Memory B cell (primary cell): ENCODE results near the gene IL1B.

ENCODE experiments used
- ATAC-seq: fragments of 150-1000 bp; cut with Tn5 transposase; 2 replicates; pipeline ENCODE4 v1.10.0; 2021; ENCODE audit warnings: low read depth, mild to moderate bottlenecking, moderate library complexity
- DNase-seq, 2 donors: peaks; one replicate each; pipeline ENCODE4 v3.0.0; 2022; ENCODE audit warnings: low spot score in 2 of 2
- H3K27ac Mint-ChIP-seq: one replicate; pipeline ENCODE4 v1.8.0; 2022; ENCODE audit warnings: mild to moderate bottlenecking, moderate library complexity, mixed read lengths
- H3K27me3 Mint-ChIP-seq: one replicate; pipeline ENCODE4 v1.8.0; 2022; ENCODE audit warnings: mixed read lengths
- H3K36me3 Mint-ChIP-seq: one replicate; pipeline ENCODE4 v1.8.0; 2022; ENCODE audit warnings: mild to moderate bottlenecking, mixed read lengths
- H3K4me1 Mint-ChIP-seq: one replicate; pipeline ENCODE4 v1.8.0; 2022; ENCODE audit warnings: mixed read lengths
- H3K4me3 Mint-ChIP-seq: one replicate; pipeline ENCODE4 v1.8.0; 2022; ENCODE audit warnings: mild to moderate bottlenecking, moderate library complexity, mixed read lengths
- H3K9me3 Mint-ChIP-seq: one replicate; pipeline ENCODE4 v1.8.0; 2022; ENCODE audit warnings: mixed read lengths

Gene IL1B

GRCh38 chr2:112794841-112795240 is 41.7 kb downstream of the IL1B start:
- H3K27ac Mint-ChIP-seq = no peak overlapping the region
- no peaks in the 10 kb centered on the region for H3K36me3 Mint-ChIP-seq
- H3K27me3 Mint-ChIP-seq = no peaks in the 10 kb centered on the region
- H3K9me3 Mint-ChIP-seq = no peaks in the 10 kb centered on the region
- no peak overlapping the region for H3K4me3 Mint-ChIP-seq
- ATAC-seq = no peak
- DNase-seq = no peak
- peaks cover 18% of the 10 kb centered on the region for H3K4me1 Mint-ChIP-seq

GRCh38 chr2:112794131-112794733 is 42.3 kb downstream of the IL1B start:
- peaks cover 15% of the 10 kb centered on the region for H3K4me1 Mint-ChIP-seq
- peak; percentile 90 for ATAC-seq
- DNase-seq = no peak
- no peaks in the 10 kb centered on the region for H3K27me3 Mint-ChIP-seq
- no peak overlapping the region for H3K27ac Mint-ChIP-seq
- H3K9me3 Mint-ChIP-seq = no peaks in the 10 kb centered on the region
- H3K36me3 Mint-ChIP-seq = no peaks in the 10 kb centered on the region
- H3K4me3 Mint-ChIP-seq = no peak overlapping the region

DNA sequence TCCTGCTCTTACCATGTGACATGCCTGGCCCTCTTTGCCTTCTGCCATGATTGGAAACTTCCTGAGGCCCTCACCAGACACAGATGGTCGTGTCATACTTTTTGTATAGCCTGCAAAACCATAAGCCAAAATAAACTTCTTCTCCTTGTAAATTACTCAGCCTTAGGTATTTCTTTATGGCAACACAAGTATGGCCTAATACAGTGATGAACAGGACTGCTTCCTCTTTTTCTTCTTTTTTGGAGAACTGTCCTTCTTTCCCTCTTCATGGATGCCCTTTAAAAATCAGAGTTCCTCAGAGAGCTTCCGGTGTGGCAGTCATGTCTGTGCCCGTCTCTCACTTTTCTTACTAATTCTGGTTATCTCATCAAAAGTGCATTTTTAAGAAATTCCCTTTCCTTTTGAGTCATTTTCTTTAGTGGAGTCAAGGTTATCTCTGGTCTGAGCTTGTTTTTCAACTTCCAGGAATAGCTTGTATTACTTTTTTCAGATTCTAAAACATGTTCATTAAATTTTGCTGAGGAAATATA is 43.1 kb downstream of the IL1B start:
- H3K9me3 Mint-ChIP-seq = no peaks in the 10 kb centered on the region
- H3K36me3 Mint-ChIP-seq = peaks cover 2% of the 10 kb centered on the region
- no peak overlapping the region for H3K4me3 Mint-ChIP-seq
- no peak overlapping the region for H3K27ac Mint-ChIP-seq
- peaks cover 11% of the 10 kb centered on the region for H3K4me1 Mint-ChIP-seq
- no peak for DNase-seq
- no peaks in the 10 kb centered on the region for H3K27me3 Mint-ChIP-seq
- peak; percentile 34 for ATAC-seq

DNA sequence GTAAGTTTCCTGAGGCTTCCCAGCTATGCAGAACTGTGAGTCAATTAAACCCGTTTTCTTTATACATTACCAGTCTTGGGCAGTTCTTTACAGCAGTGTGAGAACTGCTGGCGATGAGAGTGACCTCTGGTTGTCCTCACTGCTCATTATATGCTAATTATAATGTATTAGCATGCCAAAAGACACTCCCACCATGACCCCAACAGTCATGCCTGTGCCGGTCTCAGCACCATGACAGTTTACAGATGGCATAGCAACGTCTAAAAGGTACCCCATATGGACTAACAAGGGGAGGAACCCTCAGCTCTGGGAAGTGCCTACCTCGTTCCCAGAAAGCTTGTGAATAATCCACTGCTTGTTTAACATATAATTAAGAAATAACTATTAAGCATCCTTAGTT is 44.2 kb downstream of the IL1B start:
- peaks cover 2% of the 10 kb centered on the region for H3K36me3 Mint-ChIP-seq
- H3K27ac Mint-ChIP-seq = no peak overlapping the region
- DNase-seq (no peak), ATAC-seq (no peak)
- no peaks in the 10 kb centered on the region for H3K9me3 Mint-ChIP-seq
- H3K27me3 Mint-ChIP-seq = no peaks in the 10 kb centered on the region
- H3K4me3 Mint-ChIP-seq = no peak overlapping the region
- H3K4me1 Mint-ChIP-seq = peaks cover 11% of the 10 kb centered on the region

DNA sequence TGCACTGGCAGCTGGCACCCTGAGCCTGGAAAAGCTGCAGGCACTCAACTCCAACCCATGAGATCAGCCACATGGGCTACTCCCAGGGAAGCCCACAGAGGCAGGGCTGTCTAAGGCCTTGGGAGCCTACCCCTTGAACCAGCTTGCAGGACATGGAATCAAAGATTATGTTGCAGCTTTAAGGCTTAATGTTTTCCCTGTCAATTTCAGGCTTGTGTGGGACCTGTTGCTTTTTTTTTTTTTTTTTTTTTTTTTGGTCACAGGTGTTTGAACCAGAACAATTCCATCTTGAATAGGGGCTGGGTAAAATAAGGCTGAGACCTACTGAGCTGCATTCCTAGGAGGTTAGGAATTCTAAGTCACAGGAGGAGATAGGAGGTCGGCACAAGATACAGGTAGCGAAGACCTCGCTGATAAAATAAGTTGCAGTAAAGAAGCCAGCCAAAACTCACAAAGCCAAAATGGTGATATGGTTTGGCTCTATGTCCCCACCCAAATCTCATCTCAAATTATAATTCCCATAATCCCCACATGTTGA is 44.8 kb downstream of the IL1B start:
- H3K36me3 Mint-ChIP-seq = peaks cover 2% of the 10 kb centered on the region

DNA sequence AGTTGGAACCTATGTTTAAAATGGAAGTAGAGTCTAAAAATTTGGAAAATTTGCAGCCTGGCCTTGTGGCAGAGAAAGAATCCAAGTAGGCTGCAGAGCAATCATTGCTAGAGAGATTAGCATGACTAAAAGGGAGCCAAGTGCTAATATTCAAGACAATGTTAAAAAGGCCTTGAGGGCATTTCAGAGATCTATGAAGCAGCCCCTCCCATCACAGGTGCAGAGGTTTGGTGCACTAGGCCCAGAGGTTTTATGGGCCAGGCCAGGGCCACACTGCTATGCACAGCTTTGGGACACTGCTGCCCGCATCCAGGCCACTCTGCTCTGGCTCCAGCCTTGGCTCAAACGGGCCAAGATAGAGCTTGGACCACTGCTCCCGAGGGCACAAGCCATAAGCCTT is 45.6 kb downstream of the IL1B start:
- Mint-ChIP-seq H3K36me3 (peaks cover 2% of the 10 kb centered on the region), H3K4me1 (peaks cover 11% of the 10 kb centered on the region), H3K4me3 (no peak overlapping the region), H3K9me3 (no peaks in the 10 kb centered on the region), H3K27me3 (no peaks in the 10 kb centered on the region), H3K27ac (no peak overlapping the region)
- no peak for ATAC-seq
- DNase-seq = no peak

More for the DNA sequence above, 44.8 kb downstream of the IL1B start:
- Mint-ChIP-seq H3K27ac (no peak overlapping the region), H3K27me3 (no peaks in the 10 kb centered on the region), H3K9me3 (no peaks in the 10 kb centered on the region), H3K4me3 (no peak overlapping the region), H3K4me1 (peaks cover 11% of the 10 kb centered on the region)
- ATAC-seq = no peak
- DNase-seq = no peak

DNA sequence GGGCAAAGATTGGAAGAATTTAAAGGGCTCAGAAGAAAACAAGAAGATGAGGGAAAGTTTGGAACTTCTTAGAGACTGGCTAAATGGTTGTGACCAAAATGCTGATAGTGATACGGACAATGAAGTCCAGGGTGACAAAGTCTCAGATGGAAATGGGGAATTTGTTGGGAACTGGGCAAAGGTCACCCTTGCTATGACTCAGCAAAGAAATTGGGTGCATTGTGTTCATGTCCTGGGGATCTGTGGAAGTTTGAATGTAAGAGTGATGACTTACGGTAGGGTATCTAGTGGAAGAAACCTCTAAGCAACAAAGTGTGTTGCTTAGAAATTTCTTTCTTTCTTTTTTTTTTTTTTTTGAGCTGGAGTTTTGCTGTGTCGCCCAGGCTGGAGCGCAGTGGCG is 46.3 kb downstream of the IL1B start:
- no peaks in the 10 kb centered on the region for H3K9me3 Mint-ChIP-seq
- H3K4me3 Mint-ChIP-seq = no peak overlapping the region
- no peak for DNase-seq
- ATAC-seq = no peak
- peaks cover 8% of the 10 kb centered on the region for H3K4me1 Mint-ChIP-seq
- H3K27ac Mint-ChIP-seq = no peak overlapping the region
- H3K27me3 Mint-ChIP-seq = no peaks in the 10 kb centered on the region
- H3K36me3 Mint-ChIP-seq = peaks cover 2% of the 10 kb centered on the region

- Mint-ChIP-seq H3K27ac (no peak overlapping the region), H3K4me3 (no peak overlapping the region), H3K36me3 (peaks cover 2% of the 10 kb centered on the region), H3K27me3 (no peaks in the 10 kb centered on the region), H3K4me1 (peaks cover 12% of the 10 kb centered on the region), H3K9me3 (no peaks in the 10 kb centered on the region)
- DNase-seq (no peak), ATAC-seq (no peak)
Observed at GRCh38 chr2:112789186-112789585, 47.4 kb downstream of the IL1B start.

GRCh38 chr2:112788653-112789052 is 47.9 kb downstream of the IL1B start:
- no peak for DNase-seq
- H3K9me3 Mint-ChIP-seq = no peaks in the 10 kb centered on the region
- no peak for ATAC-seq
- peaks cover 14% of the 10 kb centered on the region for H3K4me1 Mint-ChIP-seq
- peaks cover 2% of the 10 kb centered on the region for H3K36me3 Mint-ChIP-seq
- no peak overlapping the region for H3K27ac Mint-ChIP-seq
- H3K4me3 Mint-ChIP-seq = no peak overlapping the region
- no peaks in the 10 kb centered on the region for H3K27me3 Mint-ChIP-seq

DNA sequence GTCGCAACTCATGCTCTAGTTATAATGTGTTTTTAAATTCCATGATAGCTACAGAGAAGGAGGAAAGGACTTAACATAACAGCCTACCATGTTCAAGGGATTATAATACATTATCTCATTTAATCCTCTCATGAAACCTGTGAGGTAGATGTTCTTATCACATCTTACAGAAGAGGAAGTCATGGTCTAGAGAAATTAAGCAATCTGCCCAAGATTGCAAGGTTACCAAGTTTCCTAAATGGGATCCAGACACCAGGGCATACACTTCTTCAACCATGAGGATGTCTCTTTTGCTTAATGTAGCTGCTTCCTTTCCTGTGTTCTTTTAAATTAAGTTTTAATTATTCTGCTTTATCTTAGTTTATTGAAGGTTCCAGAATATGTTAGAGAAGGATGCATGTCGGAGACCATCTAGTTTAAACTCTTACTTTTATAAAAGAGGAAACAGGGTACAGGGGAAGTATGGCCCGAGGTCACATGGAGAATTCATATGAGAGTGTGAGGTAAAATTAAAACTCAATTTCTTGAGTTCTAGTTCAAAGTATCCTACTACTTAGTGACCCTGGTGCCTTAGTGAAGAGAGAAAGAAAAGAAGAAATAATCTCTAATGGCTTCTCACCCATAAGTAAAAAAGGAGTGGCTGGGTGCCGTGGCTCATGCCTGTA is 48.7 kb downstream of the IL1B start:
- Mint-ChIP-seq H3K36me3 (peaks cover 2% of the 10 kb centered on the region), H3K27ac (no peak overlapping the region)

DNA sequence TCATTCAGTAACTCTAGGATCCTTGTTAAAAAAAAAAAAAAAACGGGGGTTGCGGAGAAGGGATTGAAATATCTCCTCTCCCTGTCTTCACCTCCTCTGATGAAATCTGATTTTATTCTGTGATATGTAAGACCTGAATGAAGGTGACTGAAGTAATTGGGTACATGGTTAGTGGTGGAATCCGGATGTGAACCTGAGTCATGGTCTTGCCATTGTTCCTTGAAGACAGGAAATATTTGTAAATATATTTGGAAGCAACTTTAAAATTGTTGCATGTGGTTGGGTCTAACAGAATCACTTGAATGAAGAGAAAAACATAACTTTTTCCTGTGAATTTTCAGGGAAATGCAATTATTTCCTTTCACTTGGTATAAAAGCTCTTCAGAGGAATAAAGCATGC is 49.3 kb downstream of the IL1B start:
- Mint-ChIP-seq H3K36me3 (peaks cover 2% of the 10 kb centered on the region), H3K4me1 (peaks cover 22% of the 10 kb centered on the region), H3K4me3 (no peak overlapping the region), H3K27ac (no peak overlapping the region), H3K9me3 (no peaks in the 10 kb centered on the region), H3K27me3 (no peaks in the 10 kb centered on the region)
- no peak for ATAC-seq
- DNase-seq = no peak

More for the DNA sequence above, 48.7 kb downstream of the IL1B start:
- ATAC-seq = no peak
- no peak for DNase-seq
- Mint-ChIP-seq H3K4me3 (no peak overlapping the region), H3K27me3 (no peaks in the 10 kb centered on the region), H3K9me3 (no peaks in the 10 kb centered on the region), H3K4me1 (peaks cover 16% of the 10 kb centered on the region)

DNA sequence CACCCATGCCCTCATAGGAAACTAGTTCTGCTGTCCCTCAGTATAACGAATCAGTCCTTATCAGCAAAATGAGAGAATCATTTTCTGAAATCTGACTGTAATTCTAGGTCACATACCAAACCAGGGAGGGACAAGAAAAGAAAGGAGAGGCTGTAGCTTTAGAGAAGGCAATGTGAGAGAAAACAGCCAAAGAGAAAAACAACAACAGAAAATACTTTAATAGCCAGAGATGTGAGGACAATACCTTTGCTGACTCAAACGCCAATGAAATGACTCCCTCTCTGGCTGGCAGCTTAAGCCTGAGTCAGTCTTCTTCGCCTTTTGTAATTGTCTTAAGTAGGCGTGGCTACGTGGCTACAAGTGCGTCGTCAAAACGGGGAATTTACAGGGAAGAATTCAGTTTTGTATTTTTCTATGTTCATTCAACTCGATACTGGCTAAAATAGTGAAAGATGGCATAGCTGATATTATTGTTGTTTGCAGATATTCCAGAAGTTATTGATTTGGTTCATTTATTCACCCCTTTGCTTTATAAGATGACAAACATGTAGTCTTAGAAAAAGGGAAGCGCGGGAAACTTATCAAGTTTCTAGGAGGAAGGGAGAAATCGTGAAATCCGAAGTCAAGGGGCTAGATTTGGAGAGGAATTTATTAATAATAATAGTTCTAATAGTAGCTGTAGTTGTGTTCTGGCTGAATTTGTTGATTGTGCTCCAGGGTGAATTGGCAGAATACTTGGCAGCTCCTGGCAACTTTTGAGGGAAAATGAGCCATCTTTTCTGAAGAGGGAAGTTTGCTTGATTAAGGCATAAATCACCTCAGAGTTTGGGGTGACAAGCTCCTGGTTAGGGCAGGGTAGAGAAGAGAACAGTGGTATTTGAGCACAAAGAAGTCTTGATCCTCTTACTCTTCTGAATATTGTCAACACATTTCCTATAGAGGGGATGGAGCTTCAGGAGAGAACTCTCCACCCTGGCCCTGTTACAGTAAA is 52.1 kb downstream of the IL1B start, which contains the start of gene IL1A:
Gene IL1A (minus strand): TSS at position 295 of the 991 bp plus-strand sequence. CDS start 723 bp downstream, outside the sequence.
- Mint-ChIP-seq H3K9me3 (no peaks in the 10 kb centered on the region), H3K4me1 (peaks cover 31% of the 10 kb centered on the region), H3K4me3 (peak within 1 kb of the TSS; percentile 55), H3K36me3 (peaks cover 2% of the 10 kb centered on the region), H3K27me3 (no peaks in the 10 kb centered on the region), H3K27ac (peak within 1 kb of the TSS; percentile 88)
- DNase-seq (no peak), ATAC-seq (peak; percentile 49)

GRCh38 chr2:112783187-112783714 is 53.3 kb downstream of the IL1B start:
- peak overlapping the region; percentile 83 for H3K27ac Mint-ChIP-seq
- H3K4me3 Mint-ChIP-seq = no peak overlapping the region
- DNase-seq (no peak), ATAC-seq (no peak)
- H3K27me3 Mint-ChIP-seq = no peaks in the 10 kb centered on the region
- peaks cover 31% of the 10 kb centered on the region for H3K4me1 Mint-ChIP-seq
- no peaks in the 10 kb centered on the region for H3K9me3 Mint-ChIP-seq
- no peaks in the 10 kb centered on the region for H3K36me3 Mint-ChIP-seq
